ENCODE data around the gene PSMA6. TPM values are rescaled to one million over a fixed set of nuclear protein-coding genes. Genes with fewer than 3 reads are reported as not detected.

The PSMA6 gene
- total and polyA plus RNA-seq, 2 of the 13 experiments (the other 11 are each of a cell fraction or from before 2014, with no cell fraction given) = 525 to 1,109 TPM

GRCh38 chr14:35332517-35333263, 40.5 kb downstream of the PSMA6 start (continued):
- TF ChIP-seq ZNF546 (CRISPR knock-in tag; conservative IDR thresholded peaks at IDR 0.05) = peak; percentile 53; the same call in 1 of the 2 replicates
- TF ChIP-seq ZNF629 (CRISPR knock-in tag; conservative IDR thresholded peaks at IDR 0.05) = no peak
- no peak for TF ChIP-seq SMC3 (IDR thresholded peaks at IDR 0.05; ENCODE audit: low read length)
- TF ChIP-seq ZNF513 (CRISPR knock-in tag; conservative IDR thresholded peaks at IDR 0.05) = no peak
- TF ChIP-seq PHF5A (CRISPR knock-in tag; IDR thresholded peaks at IDR 0.05; ENCODE audit: low read depth, unreplicated experiment) = no peak
- TF ChIP-seq MAFG (CRISPR knock-in tag; IDR thresholded peaks at IDR 0.05) = no peak
- TF ChIP-seq ZNF609 (CRISPR knock-in tag; IDR thresholded peaks at IDR 0.05; ENCODE audit: borderline replicate concordance) = no peak
- TF ChIP-seq ZNF280D (CRISPR knock-in tag; IDR thresholded peaks at IDR 0.05) = no peak
- TF ChIP-seq ATF3 (CRISPR knock-in tag; IDR thresholded peaks at IDR 0.05) = no peak; the same call in none of the 2 replicates
- no peak for TF ChIP-seq MAZ (IDR thresholded peaks at IDR 0.05; ENCODE audit: borderline replicate concordance, low read depth, low read length)
- no peak for TF ChIP-seq MAZ (CRISPR knock-in tag; IDR thresholded peaks at IDR 0.05; ENCODE audit: low read depth)
- no peak; the same call in 1 of the 2 replicates for TF ChIP-seq ZBTB7B (CRISPR knock-in tag; IDR thresholded peaks at IDR 0.05)
- no peak for TF ChIP-seq ZNF367 (CRISPR knock-in tag; IDR thresholded peaks at IDR 0.05; ENCODE audit: borderline replicate concordance)
- no peak for TF ChIP-seq ZNF672 (CRISPR knock-in tag; IDR thresholded peaks at IDR 0.05)
- TF ChIP-seq ELF1 (CRISPR knock-in tag; IDR thresholded peaks at IDR 0.05) = peak; percentile 26; the same call in 1 of the 2 replicates
- TF ChIP-seq ZNF414 (CRISPR knock-in tag; IDR thresholded peaks at IDR 0.05) = no peak
- no peak for TF ChIP-seq GATAD1 (CRISPR knock-in tag; IDR thresholded peaks at IDR 0.05)
- TF ChIP-seq YY1 (IDR thresholded peaks at IDR 0.05; ENCODE audit: insufficient read depth, insufficient replicate concordance, low read depth, low read length) = peak; percentile 11
